ENCODE measurements around the gene MARCHF10. TPM values are rescaled to one million over a fixed set of nuclear protein-coding genes. Genes with fewer than 3 reads are reported as not detected.
"Not testable (repeated sequence)": the region's sequence is repeated elsewhere in the genome, so short reads cannot be mapped to it uniquely, and the experiment has no call there.

The MARCHF10 gene
- total and polyA plus RNA-seq, 2 donors (not counting 1 experiment from before 2014, with no cell fraction given), result 0.17 TPM; not detected in 1

- no peak overlapping the region for H3K27ac ChIP-seq (ENCODE audit: insufficient read depth, low read length)
- TF ChIP-seq EZH2 (IDR thresholded peaks at IDR 0.05; ENCODE audit: low read length, missing control alignments), result no peak
- TF ChIP-seq CTCF (conservative IDR thresholded peaks at IDR 0.05 in 1 of 2, IDR thresholded peaks at IDR 0.05 in 1 of 2; ENCODE audit: low read depth in 1 of 2, low read length in 2 of 2), result no peak
- no peaks in the 10 kb centered on the region for H4K20me1 ChIP-seq (ENCODE audit: control insufficient read depth, extremely low read depth, insufficient read depth, low read length)
- H3K9ac ChIP-seq (ENCODE audit: insufficient read depth, low read length), result no peak overlapping the region
- H3K36me3 ChIP-seq (ENCODE audit: control insufficient read depth, insufficient read depth, low read length), result peaks cover 9% of the 10 kb centered on the region
- no peaks in the 10 kb centered on the region for H3K27me3 ChIP-seq (ENCODE audit: control insufficient read depth, insufficient read depth, low read length)
- DNase-seq (ENCODE audit: low read depth in 2 of 2), result no peak
- no peak overlapping the region for H3K4me2 ChIP-seq (ENCODE audit: extremely low read depth, insufficient read depth, low read length)
- no peaks in the 10 kb centered on the region for H3K79me2 ChIP-seq (ENCODE audit: control insufficient read depth, insufficient read depth, low read length)
- no peak overlapping the region for H3K4me3 ChIP-seq (replicated peaks in 1 of 4; ENCODE audit: control extremely low read depth in 1 of 4, insufficient read depth in 1 of 4, low read depth in 3 of 4, low read length in 4 of 4)
- no peaks in the 10 kb centered on the region for H3K4me1 ChIP-seq (ENCODE audit: control insufficient read depth, extremely low read depth, insufficient read depth, low read length)
- H2AFZ ChIP-seq (ENCODE audit: low read length), result no peak overlapping the region
- H3K9me3 ChIP-seq (ENCODE audit: control insufficient read depth, insufficient read depth, low read depth, low read length), result no peaks in the 10 kb centered on the region
Measured at GRCh38 chr17:62696726-62697490, 111.2 kb downstream of the MARCHF10 start.

GRCh38 chr17:62696256-62696655, 111.9 kb downstream of the MARCHF10 start:
- TF ChIP-seq CTCF (conservative IDR thresholded peaks at IDR 0.05 in 1 of 2, IDR thresholded peaks at IDR 0.05 in 1 of 2; ENCODE audit: low read depth in 1 of 2, low read length in 2 of 2), result no peak
- TF ChIP-seq EZH2 (IDR thresholded peaks at IDR 0.05; ENCODE audit: low read length, missing control alignments), result no peak
- H3K4me2 ChIP-seq (ENCODE audit: extremely low read depth, insufficient read depth, low read length), result no peak overlapping the region

GRCh38 chr17:62695093-62695738, 112.9 kb downstream of the MARCHF10 start:
- H3K27me3 ChIP-seq (ENCODE audit: control insufficient read depth, insufficient read depth, low read length); H3K9me3 ChIP-seq (ENCODE audit: control insufficient read depth, insufficient read depth, low read depth, low read length); H3K9ac ChIP-seq (ENCODE audit: insufficient read depth, low read length); H3K4me1 ChIP-seq (ENCODE audit: control insufficient read depth, extremely low read depth, insufficient read depth, low read length); H2AFZ ChIP-seq (ENCODE audit: low read length); H4K20me1 ChIP-seq (ENCODE audit: control insufficient read depth, extremely low read depth, insufficient read depth, low read length); H3K4me2 ChIP-seq (ENCODE audit: extremely low read depth, insufficient read depth, low read length); H3K4me3 ChIP-seq (replicated peaks in 1 of 4; ENCODE audit: control extremely low read depth in 1 of 4, insufficient read depth in 1 of 4, low read depth in 3 of 4, low read length in 4 of 4); H3K27ac ChIP-seq (ENCODE audit: insufficient read depth, low read length); H3K79me2 ChIP-seq (ENCODE audit: control insufficient read depth, insufficient read depth, low read length); DNase-seq (ENCODE audit: low read depth in 2 of 2): not testable (repeated sequence)
- peaks cover 11% of the 10 kb centered on the region for H3K36me3 ChIP-seq (ENCODE audit: control insufficient read depth, insufficient read depth, low read length)

More at GRCh38 chr17:62696256-62696655, 111.9 kb downstream of the MARCHF10 start:
- no peaks in the 10 kb centered on the region for H3K79me2 ChIP-seq (ENCODE audit: control insufficient read depth, insufficient read depth, low read length)
- H2AFZ ChIP-seq (ENCODE audit: low read length), result no peak overlapping the region
- no peaks in the 10 kb centered on the region for H4K20me1 ChIP-seq (ENCODE audit: control insufficient read depth, extremely low read depth, insufficient read depth, low read length)
- no peak overlapping the region for H3K4me3 ChIP-seq (replicated peaks in 1 of 4; ENCODE audit: control extremely low read depth in 1 of 4, insufficient read depth in 1 of 4, low read depth in 3 of 4, low read length in 4 of 4)
- H3K9ac ChIP-seq (ENCODE audit: insufficient read depth, low read length), result no peak overlapping the region
- H3K36me3 ChIP-seq (ENCODE audit: control insufficient read depth, insufficient read depth, low read length), result peaks cover 9% of the 10 kb centered on the region
- H3K27ac ChIP-seq (ENCODE audit: insufficient read depth, low read length), result no peak overlapping the region
- peak in 1 of 2 donors; percentile 35 for DNase-seq (ENCODE audit: low read depth in 2 of 2)
- no peaks in the 10 kb centered on the region for H3K9me3 ChIP-seq (ENCODE audit: control insufficient read depth, insufficient read depth, low read depth, low read length)
- no peaks in the 10 kb centered on the region for H3K27me3 ChIP-seq (ENCODE audit: control insufficient read depth, insufficient read depth, low read length)
- no peaks in the 10 kb centered on the region for H3K4me1 ChIP-seq (ENCODE audit: control insufficient read depth, extremely low read depth, insufficient read depth, low read length)

All from fibroblast of lung (primary cell).